Measurements from ENCODE around the gene PITPNM3.

The PITPNM3 gene

DNA sequence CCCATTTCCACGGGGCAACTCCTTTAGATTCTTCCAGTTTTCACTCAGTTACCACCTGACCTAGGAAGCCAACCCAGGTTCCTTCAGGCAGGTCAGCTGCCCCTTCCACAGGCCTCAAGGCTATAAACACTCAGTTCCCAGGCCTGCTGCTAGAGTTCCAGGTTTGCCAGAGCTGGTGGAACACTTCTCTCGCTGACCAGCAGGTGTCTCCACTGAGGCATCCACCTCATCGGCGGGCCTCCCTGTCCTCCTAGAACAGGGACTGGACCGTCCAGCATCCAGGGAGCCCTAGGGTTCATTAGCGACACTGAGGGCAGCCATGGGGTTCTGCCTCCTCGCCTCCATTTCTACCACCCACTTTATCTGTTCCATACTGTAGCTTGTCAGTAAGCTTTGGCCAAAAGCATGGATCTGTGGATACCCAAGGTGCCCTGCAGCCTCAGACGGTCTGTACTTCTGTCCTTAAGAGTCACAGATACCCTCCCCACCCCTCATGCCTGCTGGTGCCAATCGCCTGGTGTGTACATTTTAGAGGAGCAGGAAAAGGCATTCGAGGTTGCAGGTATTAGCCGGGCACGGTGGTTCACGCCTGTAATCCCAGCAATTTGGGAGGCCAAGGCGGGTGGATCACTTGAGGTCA is 83.1 kb downstream of the PITPNM3 start:
- Histone ChIP-seq H3K36me3 (no peaks in the 10 kb centered on the region), H3K4me3 (ENCODE audit: low read depth, low read length) (no peak overlapping the region), H3K27me3 (ENCODE audit: insufficient read depth, low read depth, severe bottlenecking) (no peaks in the 10 kb centered on the region), H3K27ac (no peak overlapping the region), H3K9me3 (ENCODE audit: severe bottlenecking) (no peaks in the 10 kb centered on the region)
- TF ChIP-seq, protein P1, sequence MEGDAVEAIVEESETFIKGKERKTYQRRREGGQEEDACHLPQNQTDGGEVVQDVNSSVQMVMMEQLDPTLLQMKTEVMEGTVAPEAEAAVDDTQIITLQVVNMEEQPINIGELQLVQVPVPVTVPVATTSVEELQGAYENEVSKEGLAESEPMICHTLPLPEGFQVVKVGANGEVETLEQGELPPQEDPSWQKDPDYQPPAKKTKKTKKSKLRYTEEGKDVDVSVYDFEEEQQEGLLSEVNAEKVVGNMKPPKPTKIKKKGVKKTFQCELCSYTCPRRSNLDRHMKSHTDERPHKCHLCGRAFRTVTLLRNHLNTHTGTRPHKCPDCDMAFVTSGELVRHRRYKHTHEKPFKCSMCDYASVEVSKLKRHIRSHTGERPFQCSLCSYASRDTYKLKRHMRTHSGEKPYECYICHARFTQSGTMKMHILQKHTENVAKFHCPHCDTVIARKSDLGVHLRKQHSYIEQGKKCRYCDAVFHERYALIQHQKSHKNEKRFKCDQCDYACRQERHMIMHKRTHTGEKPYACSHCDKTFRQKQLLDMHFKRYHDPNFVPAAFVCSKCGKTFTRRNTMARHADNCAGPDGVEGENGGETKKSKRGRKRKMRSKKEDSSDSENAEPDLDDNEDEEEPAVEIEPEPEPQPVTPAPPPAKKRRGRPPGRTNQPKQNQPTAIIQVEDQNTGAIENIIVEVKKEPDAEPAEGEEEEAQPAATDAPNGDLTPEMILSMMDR (IDR thresholded peaks at IDR 0.05; ENCODE audit: low read depth, low read length), result peak; percentile 96
- peak; percentile 81 for DNase-seq

DNA sequence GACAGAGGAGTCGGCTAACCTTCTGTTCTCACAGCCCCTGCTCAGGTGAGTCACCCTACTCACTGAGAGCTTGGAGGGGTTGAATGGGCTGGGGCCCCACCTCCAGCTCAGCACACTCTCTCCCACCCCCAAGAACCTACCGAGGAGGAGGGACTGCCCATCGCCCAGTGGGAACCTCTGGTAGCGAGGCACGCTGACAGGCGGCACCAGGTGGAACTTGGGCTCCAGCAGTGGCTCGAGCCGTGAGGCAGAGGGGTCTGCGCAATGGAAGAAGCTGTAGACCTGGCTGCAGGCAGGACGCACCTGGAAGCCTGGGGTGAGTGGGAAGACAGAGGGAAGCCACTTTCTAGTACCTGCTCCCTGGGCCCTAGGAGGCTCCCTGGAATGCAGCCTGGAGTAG is 83.8 kb downstream of the PITPNM3 start:
- H3K4me3 ChIP-seq (ENCODE audit: low read depth, low read length), result no peak overlapping the region
- no peak for DNase-seq

DNA sequence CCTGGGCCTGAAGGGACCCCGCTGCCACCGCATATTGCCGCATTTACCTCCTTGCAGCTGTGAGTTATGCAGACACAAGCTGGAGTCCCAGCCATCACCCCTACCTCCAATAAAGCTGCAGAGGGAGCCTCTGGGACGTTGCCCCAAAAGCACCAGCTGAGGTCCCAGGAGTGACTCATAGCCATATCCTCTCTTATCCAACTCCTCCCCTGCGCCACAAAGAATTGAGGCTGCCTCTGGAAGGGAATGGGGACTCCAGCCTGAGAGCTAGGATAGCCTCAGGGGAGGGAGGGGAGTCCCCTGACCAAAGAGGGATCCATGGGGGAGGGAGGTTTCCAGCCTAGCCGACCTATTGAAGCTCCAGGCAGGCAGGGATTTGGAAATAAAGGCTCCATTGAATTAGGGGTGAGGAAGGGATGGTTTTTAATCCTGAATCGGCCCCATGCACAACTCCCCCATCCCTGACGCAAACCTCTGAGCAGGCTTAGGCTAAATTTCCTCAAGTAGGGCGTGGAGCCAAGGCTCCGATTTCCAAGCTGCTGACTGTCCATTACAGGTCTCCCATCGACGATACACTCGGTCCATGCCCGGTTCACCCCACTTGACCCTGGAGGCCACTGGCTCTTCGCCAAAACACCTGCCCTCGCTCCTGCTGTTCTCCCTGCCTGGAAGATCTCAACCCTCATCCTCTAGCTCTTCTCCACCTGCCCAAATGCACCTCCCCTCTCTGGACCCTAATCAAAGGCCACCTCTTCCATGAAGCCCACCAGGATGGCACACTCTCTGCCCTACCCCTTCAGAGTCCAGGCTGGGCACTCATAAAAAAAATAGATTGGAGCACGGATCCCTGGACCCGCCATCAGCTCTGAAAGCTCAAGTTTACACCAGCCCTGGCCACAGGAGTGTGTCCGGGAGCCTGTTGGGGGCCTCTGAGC is 84.6 kb downstream of the PITPNM3 start:
- H3K36me3 ChIP-seq, result no peaks in the 10 kb centered on the region
- TF ChIP-seq, protein P1 (IDR thresholded peaks at IDR 0.05; ENCODE audit: low read depth, low read length), result no peak
- no peak overlapping the region for H3K4me3 ChIP-seq (ENCODE audit: low read depth, low read length)
- DNase-seq, result no peak
- no peaks in the 10 kb centered on the region for H3K9me3 ChIP-seq (ENCODE audit: severe bottlenecking)
- H3K27ac ChIP-seq, result no peak overlapping the region
- no peaks in the 10 kb centered on the region for H3K27me3 ChIP-seq (ENCODE audit: insufficient read depth, low read depth, severe bottlenecking)

More for the DNA sequence above, 83.8 kb downstream of the PITPNM3 start:
- H3K9me3 ChIP-seq (ENCODE audit: severe bottlenecking), result no peaks in the 10 kb centered on the region
- no peaks in the 10 kb centered on the region for H3K27me3 ChIP-seq (ENCODE audit: insufficient read depth, low read depth, severe bottlenecking)
- no peak overlapping the region for H3K27ac ChIP-seq
- TF ChIP-seq, protein P1 (IDR thresholded peaks at IDR 0.05; ENCODE audit: low read depth, low read length), result no peak
- H3K36me3 ChIP-seq, result no peaks in the 10 kb centered on the region

DNA sequence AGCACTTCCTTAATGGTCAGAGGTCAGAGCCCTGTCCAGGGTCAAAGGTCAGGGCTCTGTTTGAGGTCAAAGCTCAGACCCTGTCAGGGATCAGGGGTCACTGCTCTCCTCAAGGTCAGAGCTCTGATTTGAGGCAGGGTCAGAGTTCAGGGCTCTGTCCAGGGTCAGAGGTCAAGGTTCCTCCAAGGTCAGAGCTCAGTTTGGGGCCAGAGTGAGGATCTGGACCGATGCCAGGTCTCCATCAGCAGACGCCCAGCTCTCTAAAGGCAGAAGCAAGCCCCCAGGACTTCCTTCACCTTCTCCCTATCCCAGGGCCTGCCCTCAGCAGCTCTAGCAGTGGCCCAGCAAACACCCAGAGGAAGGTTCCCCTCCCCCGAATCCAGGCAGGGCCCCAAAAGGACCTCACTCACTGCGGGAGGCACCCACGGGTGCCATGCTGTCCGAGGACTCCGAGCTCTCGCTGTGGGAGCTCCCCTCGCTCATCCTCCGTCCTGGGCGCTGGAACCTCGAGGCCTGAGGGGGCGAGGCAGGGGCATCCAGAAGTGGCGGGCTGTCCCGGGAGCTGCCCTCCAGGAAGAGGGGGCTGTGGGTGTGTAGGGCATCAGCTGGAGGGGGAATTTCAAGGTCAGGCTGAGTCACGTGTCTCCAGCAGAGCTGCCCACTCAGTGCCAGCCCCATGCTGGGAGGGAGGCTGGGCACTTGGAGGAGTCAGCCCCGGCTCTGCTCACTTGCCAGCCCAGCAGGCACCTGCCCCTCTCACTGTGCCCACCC is 85.4 kb downstream of the PITPNM3 start:
- no peak overlapping the region for H3K4me3 ChIP-seq (ENCODE audit: low read depth, low read length)
- no peaks in the 10 kb centered on the region for H3K36me3 ChIP-seq
- H3K27ac ChIP-seq, result no peak overlapping the region
- H3K9me3 ChIP-seq (ENCODE audit: severe bottlenecking), result no peaks in the 10 kb centered on the region
- no peak for DNase-seq
- H3K27me3 ChIP-seq (ENCODE audit: insufficient read depth, low read depth, severe bottlenecking), result no peaks in the 10 kb centered on the region
- TF ChIP-seq, protein P1 (IDR thresholded peaks at IDR 0.05; ENCODE audit: low read depth, low read length), result no peak

DNA sequence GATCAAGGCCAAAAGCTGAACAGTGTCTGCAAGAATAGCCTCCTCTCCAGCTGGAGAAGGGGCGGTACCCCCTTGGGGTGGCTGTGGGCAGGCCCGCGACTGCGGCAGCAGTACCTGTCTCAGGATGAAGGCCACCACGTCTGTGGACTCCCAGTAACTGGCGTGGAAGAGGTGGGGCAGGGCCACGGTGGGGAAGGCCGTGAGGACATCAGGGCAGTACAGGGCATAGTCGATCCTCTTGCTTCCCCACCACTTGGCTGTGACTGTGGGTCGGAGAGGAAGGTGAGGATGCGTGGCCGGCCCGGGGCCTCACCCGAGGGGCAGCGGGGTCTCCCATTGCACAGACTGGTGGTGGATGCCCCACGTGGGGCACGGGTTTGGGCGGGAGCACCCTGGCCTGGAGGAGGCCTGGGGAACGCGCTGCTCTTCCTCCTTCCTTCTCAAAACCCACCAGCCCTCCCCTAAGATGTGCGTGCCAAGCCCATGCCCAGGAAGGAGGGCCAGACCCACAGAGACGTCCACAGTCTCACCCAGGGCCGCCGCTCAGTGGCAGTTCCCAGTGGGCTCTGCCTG is 86.1 kb downstream of the PITPNM3 start:
- Histone ChIP-seq H3K4me3 (ENCODE audit: low read depth, low read length) (no peak overlapping the region), H3K36me3 (no peaks in the 10 kb centered on the region), H3K27me3 (ENCODE audit: insufficient read depth, low read depth, severe bottlenecking) (no peaks in the 10 kb centered on the region), H3K9me3 (ENCODE audit: severe bottlenecking) (no peaks in the 10 kb centered on the region), H3K27ac (no peak overlapping the region)
- no peak for DNase-seq
- TF ChIP-seq, protein P1 (IDR thresholded peaks at IDR 0.05; ENCODE audit: low read depth, low read length), result no peak
